Heart left ventricle (tissue), 16 donors: ENCODE results near the gene CNTLN. TPM values are rescaled to one million over a fixed set of nuclear protein-coding genes. Genes with fewer than 3 reads are reported as not detected.

Source experiments
- ATAC-seq, 4 donors: fragments of 200-7000 bp; cut with Tn5 transposase; one replicate each; pipeline ENCODE4 v1.9.1; 2020 to 2022; ENCODE audit warnings: moderate library complexity in 4 of 4, mild to moderate bottlenecking in 3 of 4, moderate number of reproducible peaks in 1 of 4
- DNase-seq, 5 donors: peaks; one replicate each; pipeline ENCODE4 v3.0.0-alpha.2; 2020
- H3K27ac ChIP-seq, 12 donors: fragments of 200-600 bp; sonication (generic) in 4 of 12; one replicate each; pipeline versions ENCODE4 v1.5.0 to v1.8.0; 2016 to 2022; ENCODE audit warnings: mild to moderate bottlenecking in 2 of 12
- H3K27me3 ChIP-seq, 9 donors: fragments of 200-600 bp; sonication (generic) in 2 of 9; one replicate each; pipeline versions ENCODE4 v1.5.1 to v1.8.0; 2016 to 2022; ENCODE audit warnings: mild to moderate bottlenecking in 3 of 9
- H3K36me3 ChIP-seq, 9 donors: fragments of 200-600 bp; sonication (generic) in 2 of 9; one replicate each; pipeline versions ENCODE4 v1.5.0 to v1.8.0; 2018 to 2022; ENCODE audit warnings: mild to moderate bottlenecking in 2 of 9
- H3K4me1 ChIP-seq, 12 donors: fragments of 200-600 bp; sonication (generic) in 4 of 12; one replicate each; pipeline versions ENCODE4 v1.5.0 to v1.8.0; 2016 to 2022; ENCODE audit warnings: mild to moderate bottlenecking in 3 of 12
- H3K4me3 ChIP-seq, 12 donors: fragments of 200-600 bp; sonication (generic) in 4 of 12; one replicate each; pipeline versions ENCODE4 v1.5.0 to v1.8.0; 2017 to 2022; ENCODE audit warnings: mild to moderate bottlenecking in 9 of 12, moderate library complexity in 4 of 12
- H3K9me3 ChIP-seq, 12 donors: fragments of 200-600 bp; sonication (generic) in 4 of 12; one replicate each; pipeline versions ENCODE4 v1.5.0 to v1.8.0; 2016 to 2022; ENCODE audit warnings: mild to moderate bottlenecking in 1 of 12
- POLR2A ChIP-seq, 2 donors: fragments of 450-650 bp; IDR thresholded peaks; one replicate each; pipeline ENCODE4 v1.6.1; 2017; ENCODE audit warnings: antibody characterized with exemption in 2 of 2, mild to moderate bottlenecking in 2 of 2, moderate library complexity in 2 of 2
- WGBS, 4 donors: extraction: QIAGEN DNeasy Blood & Tissue Kit in 2 of 4; methylation state at CpG; one replicate each; pipeline versions ENCODE4 v1.1.5 to v1.1.7; 2013 to 2018; 5-methylcytosine and 5-hydroxymethylcytosine counted together
- intact Hi-C, 10 donors: fragments of 100-400 bp; cut with DNase I; formaldehyde crosslinking; loops; one replicate each; pipeline versions ENCODE4 v1.11.1 to v1.14.2; 2022
- polyA plus RNA-seq, 2 donors: library from polyadenylated mRNA; stranded (reverse); fragments of 200-250 nt; gene quantifications; one replicate each; pipeline ENCODE4 v1.2.3, GENCODE V29; 2013
- total RNA-seq, 9 donors: library from RNA; depleted of rRNA in 2 of 9; stranded (reverse); fragments of >200 nt in 2 of 9; fragmentation: NEBNext Ultra II Directional in 3 of 9; extraction: Animal tissue kit (Norgen Biotek cat#: 25700) in 3 of 9; gene quantifications; one replicate each; pipeline versions ENCODE4 v1.1.0 to v1.2.4, GENCODE V29; 2016 to 2023
- TF ChIP-seq, protein P1 (sequence below), 12 donors: fragments of 200-600 bp; sonication (generic) in 4 of 12; IDR thresholded peaks; one replicate each; pipeline versions ENCODE4 v1.5.0 to v1.8.0; 2018 to 2022; ENCODE audit warnings: antibody characterized with exemption in 12 of 12, mild to moderate bottlenecking in 5 of 12
- donor health status: ischemic (EF 13 %, LVEDD 7.1; RV severe dilation, severe dysfunction).
- donor health status: healthy with polysubstance abuse.
- donor health status: DM: no; HTN: yes; CAD: no.
- donor health status: DM: no; HTN: no; CAD: no.
- donor health status: ischemic (EF 25% LVEDD 6.9; RV normal size, moderate dysfunction).
- donor health status: ischemic (EF 25% LVEDD 5.7; RV mildly dilated, moderate dysfunction).
- donor health status: healthy.
- donor health status: DM: yes; HTN: yes; CAD: no.
- donor health status: ischemic (EF 35%, LVEDD 5.7; RV mildly dilated, moderate dysfunction).
- donor health status: nonischemic (EF 11% LVEDD 7.7; RV severe dilation, severe dysfunction).
- donor health status: DM: yes; HTN: yes; CAD: no.
- donor health status: PGD.
- donor health status: ischemic (EF 29% LVEDD 5.4; RV normal size, mild dysfunction).
- donor health status: nonischemic (EF 23%, LVEDD 6.1; RV moderate dilation, normal function).

CNTLN gene
- total and polyA plus RNA-seq, 11 donors = 1.3 to 6.1 (median 2.7) TPM

GRCh38 chr9:17480966-17481365, 346.1 kb downstream of the CNTLN start:
- Histone ChIP-seq H3K9me3 (no peaks in the 10 kb centered on the region), H3K4me3 (no peak overlapping the region), H3K36me3 (peaks cover 0 to 3% (median 0%) of the 10 kb centered on the region in 9 donors), H3K27me3 (no peaks in the 10 kb centered on the region), H3K27ac (no peak overlapping the region), H3K4me1 (no peaks in the 10 kb centered on the region)
- ATAC-seq (peak in 1 of 4 donors; percentile 20), DNase-seq (peak in 1 of 5 donors; percentile 19)
- TF ChIP-seq, protein P1, sequence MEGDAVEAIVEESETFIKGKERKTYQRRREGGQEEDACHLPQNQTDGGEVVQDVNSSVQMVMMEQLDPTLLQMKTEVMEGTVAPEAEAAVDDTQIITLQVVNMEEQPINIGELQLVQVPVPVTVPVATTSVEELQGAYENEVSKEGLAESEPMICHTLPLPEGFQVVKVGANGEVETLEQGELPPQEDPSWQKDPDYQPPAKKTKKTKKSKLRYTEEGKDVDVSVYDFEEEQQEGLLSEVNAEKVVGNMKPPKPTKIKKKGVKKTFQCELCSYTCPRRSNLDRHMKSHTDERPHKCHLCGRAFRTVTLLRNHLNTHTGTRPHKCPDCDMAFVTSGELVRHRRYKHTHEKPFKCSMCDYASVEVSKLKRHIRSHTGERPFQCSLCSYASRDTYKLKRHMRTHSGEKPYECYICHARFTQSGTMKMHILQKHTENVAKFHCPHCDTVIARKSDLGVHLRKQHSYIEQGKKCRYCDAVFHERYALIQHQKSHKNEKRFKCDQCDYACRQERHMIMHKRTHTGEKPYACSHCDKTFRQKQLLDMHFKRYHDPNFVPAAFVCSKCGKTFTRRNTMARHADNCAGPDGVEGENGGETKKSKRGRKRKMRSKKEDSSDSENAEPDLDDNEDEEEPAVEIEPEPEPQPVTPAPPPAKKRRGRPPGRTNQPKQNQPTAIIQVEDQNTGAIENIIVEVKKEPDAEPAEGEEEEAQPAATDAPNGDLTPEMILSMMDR (IDR thresholded peaks at IDR 0.05) = no peak
- TF ChIP-seq POLR2A (IDR thresholded peaks at IDR 0.05) = no peak
- intact Hi-C loops = no loop called here
- WGBS, 4 donors = 94 to 99% (median 98%) methylated on average over 2 to 4 of the region's 4 CpGs

DNA sequence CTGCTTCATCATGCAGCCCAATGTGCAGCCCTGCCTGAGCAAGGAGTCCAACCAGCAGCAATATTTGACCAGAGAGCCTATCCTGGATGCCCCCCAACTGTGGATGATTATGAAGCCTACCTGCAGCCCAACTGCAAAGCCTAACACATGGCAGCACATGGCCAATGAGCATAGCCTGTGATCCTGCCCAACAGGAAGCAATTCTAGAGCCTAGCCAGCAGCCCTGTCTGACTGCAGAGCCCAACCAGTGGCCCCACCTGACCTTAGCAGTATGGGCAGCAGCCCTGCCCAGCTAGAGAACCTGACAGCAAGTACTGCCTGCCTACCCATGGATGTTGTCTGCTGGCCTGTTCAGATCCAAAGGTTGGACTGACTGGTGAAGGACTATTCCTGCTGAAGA, 346.7 kb downstream of the CNTLN start:
- DNase-seq (peak in 1 of 5 donors; percentile 20), ATAC-seq (peak in 2 of 4 donors; percentile 32 to 45)
- H3K4me3 ChIP-seq = no peak overlapping the region
- peaks cover 0 to 6% (median 0%) of the 10 kb centered on the region in 9 donors for H3K36me3 ChIP-seq
- TF ChIP-seq POLR2A (IDR thresholded peaks at IDR 0.05) = no peak
- TF ChIP-seq, protein P1 (IDR thresholded peaks at IDR 0.05) = no peak
- H3K9me3 ChIP-seq = no peaks in the 10 kb centered on the region
- intact Hi-C loops = no loop called here
- H3K4me1 ChIP-seq = no peaks in the 10 kb centered on the region
- no peak overlapping the region for H3K27ac ChIP-seq
- H3K27me3 ChIP-seq = no peaks in the 10 kb centered on the region

DNA sequence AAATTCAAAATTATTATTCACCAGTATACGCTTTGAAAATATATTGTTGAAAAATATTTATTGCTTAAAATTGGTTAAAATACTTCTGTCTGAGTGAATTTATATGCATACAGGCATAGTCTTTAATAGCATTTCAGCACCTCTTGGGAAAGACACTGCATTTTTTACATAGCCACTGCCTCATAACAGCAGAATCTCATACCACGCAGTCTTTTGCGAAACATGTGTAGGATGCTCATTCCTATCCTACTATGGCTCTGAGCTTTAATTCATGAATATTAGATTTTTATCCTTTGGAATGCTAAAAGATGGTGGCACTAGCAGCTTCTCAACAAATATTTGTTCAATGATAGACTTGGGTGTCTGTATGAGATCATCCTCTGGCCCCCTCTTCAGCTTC, 350.1 kb downstream of the CNTLN start:
- Histone ChIP-seq H3K4me3 (no peak overlapping the region), H3K36me3 (peaks cover 0 to 17% (median 6%) of the 10 kb centered on the region in 9 donors), H3K27ac (no peak overlapping the region), H3K27me3 (no peaks in the 10 kb centered on the region), H3K9me3 (no peaks in the 10 kb centered on the region), H3K4me1 (no peaks in the 10 kb centered on the region)
- DNase-seq = no peak
- TF ChIP-seq POLR2A (IDR thresholded peaks at IDR 0.05) = no peak
- TF ChIP-seq, protein P1 (IDR thresholded peaks at IDR 0.05) = no peak
- ATAC-seq = no peak
- intact Hi-C loops = no loop called here
- WGBS, 4 donors = 96 to 99% (median 97%) methylated on average over 3 of the region's 3 CpGs

- no peak for TF ChIP-seq POLR2A (IDR thresholded peaks at IDR 0.05)
- TF ChIP-seq, protein P1 (IDR thresholded peaks at IDR 0.05) = no peak
- WGBS, 4 donors = 93 to 100% (median 96%) methylated on average over 1 of the region's 1 CpG
- Histone ChIP-seq H3K4me3 (no peak overlapping the region), H3K9me3 (no peaks in the 10 kb centered on the region), H3K36me3 (peaks cover 0 to 17% (median 6%) of the 10 kb centered on the region in 9 donors), H3K27me3 (no peaks in the 10 kb centered on the region), H3K4me1 (no peaks in the 10 kb centered on the region), H3K27ac (no peak overlapping the region)
- ATAC-seq = no peak
- DNase-seq = no peak
- intact Hi-C loops = no loop called here
Observed at GRCh38 chr9:17486396-17486795, 351.6 kb downstream of the CNTLN start.
